HG02840 (cell line): Measurements from ENCODE around the gene FAM240B.

Source experiments
- ATAC-seq: cut with Tn5 transposase; IDR thresholded peaks from one replicate; pipeline ENCODE4 v1.9.1; 2021; ENCODE audit warnings: mild to moderate bottlenecking, moderate library complexity, moderate number of reproducible peaks; ENCODE audit not compliant: unreplicated experiment, low FRiP score

FAM240B gene

GRCh38 chr9:38720083-38720745, at the start of gene FAM240B:
Gene FAM240B, minus strand, starts transcription at chr9:38720133. Its CDS starts 16,134 bp downstream, at chr9:38703999.
- ATAC-seq: no peak

- ATAC-seq: no peak
These were observed 48.4 kb upstream of the FAM240B start for GRCh38 chr9:38768351-38768761.

- ATAC-seq: no peak
These were observed 45.2 kb upstream of the FAM240B start for GRCh38 chr9:38765101-38765500.

GRCh38 chr9:38761999-38762398, 42.1 kb upstream of the FAM240B start:
- ATAC-seq: no peak

- no peak for ATAC-seq
These were observed 41.4 kb upstream of the FAM240B start for GRCh38 chr9:38761339-38761738.

- ATAC-seq: no peak
These were observed 36.8 kb upstream of the FAM240B start for GRCh38 chr9:38756702-38757101.

GRCh38 chr9:38747941-38748340, 28.0 kb upstream of the FAM240B start:
- ATAC-seq: no peak

- ATAC-seq: no peak
These were observed 27.1 kb upstream of the FAM240B start for GRCh38 chr9:38747067-38747466.

GRCh38 chr9:38746303-38746702, 26.4 kb upstream of the FAM240B start:
- no peak for ATAC-seq

GRCh38 chr9:38744484-38744883, 24.6 kb upstream of the FAM240B start:
- no peak for ATAC-seq

- ATAC-seq: no peak
These were observed 17.3 kb upstream of the FAM240B start for GRCh38 chr9:38737246-38737645.

GRCh38 chr9:38734831-38735230, 14.9 kb upstream of the FAM240B start:
- no peak for ATAC-seq

- ATAC-seq: no peak
These were observed 13.6 kb upstream of the FAM240B start for GRCh38 chr9:38733503-38733902.

GRCh38 chr9:38732885-38733284, 13.0 kb upstream of the FAM240B start:
- ATAC-seq: no peak

GRCh38 chr9:38727497-38728001, 7.6 kb upstream of the FAM240B start:
- no peak for ATAC-seq

GRCh38 chr9:38724754-38725153, 4.8 kb upstream of the FAM240B start:
- ATAC-seq: no peak

- ATAC-seq: no peak
These were observed 1.8 kb downstream of the FAM240B start for GRCh38 chr9:38718148-38718547.

GRCh38 chr9:38715684-38716083, 4.2 kb downstream of the FAM240B start:
- no peak for ATAC-seq

- ATAC-seq: no peak
These were observed 6.5 kb downstream of the FAM240B start for GRCh38 chr9:38713426-38713825.

- no peak for ATAC-seq
These were observed 11.2 kb downstream of the FAM240B start for GRCh38 chr9:38708759-38709158.

- ATAC-seq: no peak
These were observed 11.9 kb downstream of the FAM240B start for GRCh38 chr9:38707885-38708637.

GRCh38 chr9:38706493-38706892, 13.4 kb downstream of the FAM240B start:
- no peak for ATAC-seq
